ENCODE data around the gene FAM174C. TPM values are rescaled to one million over a fixed set of nuclear protein-coding genes. Genes with fewer than 3 reads are reported as not detected.

The FAM174C gene
- polyA plus RNA-seq, 1 donor (not counting 4 experiments of a cell fraction or from before 2014, with no cell fraction given) = 18.5 TPM

DNA sequence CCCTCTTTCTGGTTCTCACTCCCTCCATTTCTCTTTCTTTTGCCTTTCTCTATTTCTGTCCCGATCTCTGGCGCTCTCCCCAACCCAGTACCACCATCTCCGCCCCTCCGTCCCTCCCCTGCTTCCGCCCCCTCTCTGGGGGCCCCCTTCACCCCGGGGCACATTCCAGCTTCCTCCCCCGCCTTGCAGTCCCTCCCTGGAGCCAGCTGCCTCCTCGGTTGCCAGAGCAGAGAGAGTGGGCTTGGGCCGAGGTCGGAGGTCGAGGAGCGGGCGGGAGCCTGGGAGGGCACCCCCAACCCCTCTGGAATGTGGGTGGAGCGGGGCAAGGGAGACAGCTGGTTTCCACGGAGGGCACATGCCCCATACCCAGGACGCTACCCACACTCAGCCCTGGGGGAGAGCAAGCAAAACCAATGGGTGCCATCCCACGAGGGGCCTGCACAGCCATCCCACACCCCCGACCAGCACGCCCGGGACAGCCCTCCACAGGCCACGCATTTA lies 12.7 kb upstream of the FAM174C start:
- peaks cover 4 to 15% of the 10 kb centered on the region in 2 experiments for H3K36me3 ChIP-seq (ENCODE audit: control insufficient read depth in 2 of 2, extremely low read depth in 1 of 2, insufficient read depth in 2 of 2, low read length in 2 of 2)
- DNase-seq (ENCODE audit: low read depth, low spot score) (no peak), FAIRE-seq (no peak)
- peaks cover 5% of the 10 kb centered on the region for H4K20me1 ChIP-seq (ENCODE audit: control insufficient read depth, extremely low read depth, insufficient read depth, low read length)
- dilution Hi-C loops (cut with MboI; ENCODE audit: extremely low pct_ligation_motif_present, low sequenced_read_pairs) = no loop called here
- peaks cover 6% of the 10 kb centered on the region for H3K79me2 ChIP-seq (ENCODE audit: control insufficient read depth, insufficient read depth, low read length)
- H3K27me3 ChIP-seq (ENCODE audit: control insufficient read depth, extremely low read depth, insufficient read depth, low read length) = peaks cover 4% of the 10 kb centered on the region
- no peak overlapping the region for H2AFZ ChIP-seq (ENCODE audit: control insufficient read depth, low read length)
- H3K4me1 ChIP-seq (ENCODE audit: control insufficient read depth, extremely low read depth, insufficient read depth, low read length) = peaks cover 70% of the 10 kb centered on the region
- peak overlapping the region; percentile 96 for H3K4me2 ChIP-seq (ENCODE audit: control insufficient read depth, extremely low read depth, insufficient read depth, low read depth, low read length)
- peak overlapping the region; percentile 76 to 90 (median 90) for H3K4me3 ChIP-seq (ENCODE audit: control insufficient read depth in 2 of 3, extremely low read depth in 1 of 3, insufficient read depth in 2 of 3, low read depth in 1 of 3, low read length in 3 of 3)
- H3K9me3 ChIP-seq (ENCODE audit: control insufficient read depth, low read depth, low read length) = no peaks in the 10 kb centered on the region
- TF ChIP-seq, protein P1, sequence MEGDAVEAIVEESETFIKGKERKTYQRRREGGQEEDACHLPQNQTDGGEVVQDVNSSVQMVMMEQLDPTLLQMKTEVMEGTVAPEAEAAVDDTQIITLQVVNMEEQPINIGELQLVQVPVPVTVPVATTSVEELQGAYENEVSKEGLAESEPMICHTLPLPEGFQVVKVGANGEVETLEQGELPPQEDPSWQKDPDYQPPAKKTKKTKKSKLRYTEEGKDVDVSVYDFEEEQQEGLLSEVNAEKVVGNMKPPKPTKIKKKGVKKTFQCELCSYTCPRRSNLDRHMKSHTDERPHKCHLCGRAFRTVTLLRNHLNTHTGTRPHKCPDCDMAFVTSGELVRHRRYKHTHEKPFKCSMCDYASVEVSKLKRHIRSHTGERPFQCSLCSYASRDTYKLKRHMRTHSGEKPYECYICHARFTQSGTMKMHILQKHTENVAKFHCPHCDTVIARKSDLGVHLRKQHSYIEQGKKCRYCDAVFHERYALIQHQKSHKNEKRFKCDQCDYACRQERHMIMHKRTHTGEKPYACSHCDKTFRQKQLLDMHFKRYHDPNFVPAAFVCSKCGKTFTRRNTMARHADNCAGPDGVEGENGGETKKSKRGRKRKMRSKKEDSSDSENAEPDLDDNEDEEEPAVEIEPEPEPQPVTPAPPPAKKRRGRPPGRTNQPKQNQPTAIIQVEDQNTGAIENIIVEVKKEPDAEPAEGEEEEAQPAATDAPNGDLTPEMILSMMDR (optimal IDR thresholded peaks at IDR 0.05 in 1 of 3, IDR thresholded peaks at IDR 0.05 in 1 of 3, conservative IDR thresholded peaks at IDR 0.05 in 1 of 3; ENCODE audit: extremely low read depth in 1 of 3, insufficient read depth in 2 of 3, low read length in 3 of 3) = no peak
- no peak for TF ChIP-seq EZH2 (IDR thresholded peaks at IDR 0.05; ENCODE audit: low read length)
- peak overlapping the region; percentile 89 for H3K27ac ChIP-seq (ENCODE audit: control insufficient read depth, insufficient read depth, low read length)
- peak overlapping the region; percentile 88 for H3K9ac ChIP-seq (ENCODE audit: control insufficient read depth, extremely low read depth, insufficient read depth, low read length)
- peaks cover 2% of the 10 kb centered on the region for H3K9me1 ChIP-seq (ENCODE audit: control insufficient read depth, extremely low read depth, insufficient read depth, low read length)

DNA sequence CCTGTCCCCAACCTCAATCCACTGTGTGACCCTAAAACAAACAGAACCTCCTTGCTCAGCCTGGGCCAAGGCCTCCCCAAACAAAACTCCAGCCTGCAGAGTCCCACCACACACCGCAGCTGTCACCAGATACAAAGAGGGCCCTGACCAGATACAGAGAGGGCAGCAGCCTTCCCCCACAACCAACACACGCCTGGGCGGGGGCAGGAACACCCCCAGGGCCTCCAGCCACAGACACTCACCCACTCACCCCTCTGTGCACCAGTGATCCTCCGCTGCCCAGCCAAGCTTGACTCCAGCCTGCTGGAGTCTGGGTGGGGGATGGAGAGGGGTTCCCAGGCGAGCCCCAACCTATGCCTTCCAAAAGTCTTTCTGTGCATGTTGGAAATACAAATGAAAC lies 12.1 kb upstream of the FAM174C start:
- peaks cover 65% of the 10 kb centered on the region for H3K4me1 ChIP-seq (ENCODE audit: control insufficient read depth, extremely low read depth, insufficient read depth, low read length)
- TF ChIP-seq, protein P1 (optimal IDR thresholded peaks at IDR 0.05 in 1 of 3, IDR thresholded peaks at IDR 0.05 in 1 of 3, conservative IDR thresholded peaks at IDR 0.05 in 1 of 3; ENCODE audit: extremely low read depth in 1 of 3, insufficient read depth in 2 of 3, low read length in 3 of 3) = no peak
- no peak for TF ChIP-seq EZH2 (IDR thresholded peaks at IDR 0.05; ENCODE audit: low read length)
- peak overlapping the region; percentile 88 for H3K9ac ChIP-seq (ENCODE audit: control insufficient read depth, extremely low read depth, insufficient read depth, low read length)
- no peak overlapping the region for H3K27ac ChIP-seq (ENCODE audit: control insufficient read depth, insufficient read depth, low read length)
- H3K79me2 ChIP-seq (ENCODE audit: control insufficient read depth, insufficient read depth, low read length) = peaks cover 6% of the 10 kb centered on the region
- dilution Hi-C loops (cut with MboI; ENCODE audit: extremely low pct_ligation_motif_present, low sequenced_read_pairs) = no loop called here
- no peak overlapping the region for H3K4me3 ChIP-seq (ENCODE audit: control insufficient read depth in 2 of 3, extremely low read depth in 1 of 3, insufficient read depth in 2 of 3, low read depth in 1 of 3, low read length in 3 of 3)
- H3K9me3 ChIP-seq (ENCODE audit: control insufficient read depth, low read depth, low read length) = no peaks in the 10 kb centered on the region
- FAIRE-seq (no peak), DNase-seq (ENCODE audit: low read depth, low spot score) (no peak)
- H2AFZ ChIP-seq (ENCODE audit: control insufficient read depth, low read length) = no peak overlapping the region
- peaks cover 4% of the 10 kb centered on the region for H4K20me1 ChIP-seq (ENCODE audit: control insufficient read depth, extremely low read depth, insufficient read depth, low read length)
- H3K27me3 ChIP-seq (ENCODE audit: control insufficient read depth, extremely low read depth, insufficient read depth, low read length) = peaks cover 4% of the 10 kb centered on the region
- peaks cover under 1 to 12% of the 10 kb centered on the region in 2 experiments for H3K36me3 ChIP-seq (ENCODE audit: control insufficient read depth in 2 of 2, extremely low read depth in 1 of 2, insufficient read depth in 2 of 2, low read length in 2 of 2)
- H3K4me2 ChIP-seq (ENCODE audit: control insufficient read depth, extremely low read depth, insufficient read depth, low read depth, low read length) = peak overlapping the region; percentile 96
- peaks cover 2% of the 10 kb centered on the region for H3K9me1 ChIP-seq (ENCODE audit: control insufficient read depth, extremely low read depth, insufficient read depth, low read length)

Data from keratinocyte (primary cell).